GM18511 (cell line): ENCODE measurements around the gene TMF1.
A peak's percentile ranks its signal among the peaks of the same experiment; 100 is the strongest.

Source experiments
- ATAC-seq: cut with Tn5 transposase; IDR thresholded peaks from one replicate; pipeline ENCODE4 v1.9.1; 2021; ENCODE audit warnings: mild to moderate bottlenecking, moderate library complexity; ENCODE audit not compliant: unreplicated experiment

TMF1 gene

DNA sequence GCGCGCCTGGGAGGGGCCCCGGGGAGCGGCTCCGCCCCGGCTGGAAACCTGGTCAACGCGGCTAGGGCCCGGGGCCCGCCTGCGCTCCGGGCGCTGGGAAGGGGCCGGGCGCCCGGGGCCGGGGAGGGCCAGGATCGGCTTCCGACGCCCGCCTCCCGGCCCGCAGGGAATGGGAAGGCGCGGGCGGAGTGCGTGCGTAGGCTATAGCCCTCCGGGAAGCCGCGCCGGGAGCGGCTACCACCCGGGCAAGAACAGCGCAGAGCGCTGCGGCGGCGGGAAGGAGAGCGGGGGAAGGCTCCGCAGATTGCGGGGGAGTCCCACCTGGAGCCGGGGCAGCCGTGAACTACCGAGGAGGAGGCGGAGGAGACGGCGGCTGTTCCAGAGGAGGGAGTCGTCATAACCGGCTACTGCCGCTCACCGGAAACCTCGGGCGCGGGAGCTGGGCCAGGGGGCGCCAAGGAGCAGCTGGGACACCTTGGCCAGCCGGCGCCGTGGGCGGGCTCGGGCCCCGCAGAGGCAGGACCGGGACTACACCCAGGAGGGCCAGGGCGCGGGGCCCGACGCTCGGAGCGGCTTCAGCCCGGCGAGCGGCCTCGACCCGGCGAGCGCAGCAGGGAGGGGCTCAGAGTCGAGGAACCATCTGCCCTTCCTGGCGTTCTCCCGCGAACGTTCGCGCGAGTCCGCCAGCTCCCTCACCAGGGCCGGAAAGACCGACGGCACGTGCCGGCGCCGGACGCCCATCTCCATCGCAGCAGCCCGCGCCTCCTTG, 38.7 kb downstream of the TMF1 start, which contains the start of gene EOGT:
Gene EOGT (minus strand): TSS at position 432 of the 769 bp plus-strand sequence. CDS start 3,838 bp downstream, outside the sequence.
- peak; percentile 82 for ATAC-seq

DNA sequence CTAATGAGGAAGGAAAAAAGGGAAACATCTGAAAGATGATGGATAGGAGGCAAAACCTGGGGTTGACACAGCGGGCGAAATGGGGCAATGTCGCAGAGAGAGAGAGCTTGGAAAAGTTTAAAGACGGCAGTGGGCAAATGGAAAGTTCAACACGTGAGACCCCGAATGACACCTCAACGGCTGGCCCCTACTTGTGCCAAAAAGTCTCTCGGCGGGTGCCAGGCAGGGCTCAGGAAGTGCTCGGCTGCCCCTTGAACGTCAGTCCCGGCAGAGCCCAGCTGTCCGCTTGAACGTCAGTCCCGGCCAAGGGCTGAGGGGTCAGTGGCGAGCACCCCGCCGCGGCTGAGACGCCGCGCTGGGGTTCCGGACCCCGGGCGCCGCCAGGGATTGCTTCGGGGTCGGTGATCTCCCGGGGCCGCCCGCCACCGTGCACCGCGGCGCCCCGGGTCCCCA, 39.3 kb downstream of the TMF1 start:
- ATAC-seq, result peak; percentile 49

GRCh38 chr3:69012100-69012799, 39.9 kb downstream of the TMF1 start:
- ATAC-seq, result no peak

DNA sequence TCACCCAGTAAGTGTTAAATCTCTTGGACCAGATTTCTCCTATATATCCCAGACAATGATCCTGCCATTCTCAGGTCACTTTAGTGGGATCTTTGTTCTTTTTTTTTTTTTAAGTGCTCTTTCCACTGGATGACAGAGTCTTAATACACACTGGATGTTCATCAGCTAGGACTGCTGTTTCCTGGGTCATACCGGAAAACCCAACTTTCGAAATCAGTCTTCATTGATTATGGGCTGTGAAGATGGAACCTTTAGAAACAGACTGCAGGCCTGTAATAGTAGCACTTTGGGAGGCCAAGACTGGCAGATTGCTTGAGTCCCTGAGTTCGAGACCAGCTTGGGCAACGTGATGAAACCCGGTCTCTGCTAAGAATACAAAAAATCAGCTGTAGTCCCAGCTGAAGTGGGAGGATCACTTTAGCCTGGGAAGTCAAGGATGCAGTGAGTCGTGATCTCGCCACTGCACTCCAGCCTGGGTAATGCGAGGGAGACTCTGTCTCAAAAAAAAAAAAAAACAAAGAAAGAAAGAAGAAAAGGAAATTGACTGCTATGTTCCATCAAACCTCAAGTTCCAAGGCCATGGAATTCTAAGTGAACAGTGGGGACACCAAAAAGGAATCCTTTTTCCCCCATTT, 40.9 kb downstream of the TMF1 start:
- ATAC-seq, result no peak

DNA sequence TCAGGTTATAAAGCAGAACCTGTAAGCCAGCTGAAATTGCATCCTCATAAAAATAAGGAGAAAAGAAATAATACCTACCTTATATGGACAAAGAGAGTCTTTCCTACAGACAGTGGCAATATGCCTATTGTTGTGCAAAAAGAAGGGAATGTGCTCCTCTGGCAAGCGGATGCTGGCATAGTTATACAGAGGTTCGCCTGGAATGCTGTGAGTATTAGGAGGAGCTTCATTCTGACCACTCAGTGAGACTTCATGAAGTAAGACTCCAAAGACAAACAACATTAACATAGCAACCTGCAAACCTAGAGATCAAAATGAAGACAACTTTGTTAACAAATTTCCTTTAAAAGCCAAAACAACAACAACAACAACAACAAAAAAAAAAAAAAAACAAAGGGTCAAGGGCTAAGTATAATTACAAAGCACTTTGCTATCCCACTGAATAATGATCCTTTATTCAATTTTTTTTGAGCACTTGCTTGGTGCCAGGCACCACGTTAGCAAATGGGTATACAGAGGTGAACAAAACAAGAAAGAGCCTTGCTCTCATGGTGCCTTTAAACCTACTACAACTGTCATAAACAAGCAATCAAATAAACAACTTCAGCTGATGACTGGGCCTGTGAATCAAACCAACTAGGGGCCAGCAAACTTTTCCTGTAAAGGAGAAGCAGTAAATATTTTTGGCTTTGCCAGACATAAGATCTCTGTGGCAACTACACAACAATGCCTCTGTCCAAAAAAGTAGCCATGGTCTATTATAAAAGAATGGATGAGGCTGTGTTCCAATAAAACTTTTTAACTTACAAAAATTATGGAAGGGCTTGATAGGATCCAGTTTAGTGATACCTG, 42.3 kb downstream of the TMF1 start:
- no peak for ATAC-seq

DNA sequence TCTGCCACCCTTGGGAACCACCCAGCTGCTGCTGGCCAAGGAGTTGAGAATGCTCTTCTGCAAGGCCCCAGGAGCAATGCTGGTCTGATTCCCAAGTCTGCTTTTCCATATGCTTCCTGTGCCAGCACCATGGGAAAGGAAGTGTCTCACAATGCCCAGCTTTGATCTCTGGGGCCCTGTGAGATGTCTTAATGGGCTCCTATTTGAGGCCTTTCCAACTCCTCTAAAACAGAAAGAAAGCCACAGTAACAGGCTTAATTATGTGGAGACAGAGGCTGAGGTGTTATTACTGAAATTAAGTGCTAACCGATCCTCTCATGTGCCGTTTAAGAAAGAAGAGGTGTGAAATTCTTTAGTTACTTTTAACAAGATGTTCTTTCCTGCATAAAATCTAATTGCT, 43.2 kb downstream of the TMF1 start:
- ATAC-seq, result peak; percentile 19

DNA sequence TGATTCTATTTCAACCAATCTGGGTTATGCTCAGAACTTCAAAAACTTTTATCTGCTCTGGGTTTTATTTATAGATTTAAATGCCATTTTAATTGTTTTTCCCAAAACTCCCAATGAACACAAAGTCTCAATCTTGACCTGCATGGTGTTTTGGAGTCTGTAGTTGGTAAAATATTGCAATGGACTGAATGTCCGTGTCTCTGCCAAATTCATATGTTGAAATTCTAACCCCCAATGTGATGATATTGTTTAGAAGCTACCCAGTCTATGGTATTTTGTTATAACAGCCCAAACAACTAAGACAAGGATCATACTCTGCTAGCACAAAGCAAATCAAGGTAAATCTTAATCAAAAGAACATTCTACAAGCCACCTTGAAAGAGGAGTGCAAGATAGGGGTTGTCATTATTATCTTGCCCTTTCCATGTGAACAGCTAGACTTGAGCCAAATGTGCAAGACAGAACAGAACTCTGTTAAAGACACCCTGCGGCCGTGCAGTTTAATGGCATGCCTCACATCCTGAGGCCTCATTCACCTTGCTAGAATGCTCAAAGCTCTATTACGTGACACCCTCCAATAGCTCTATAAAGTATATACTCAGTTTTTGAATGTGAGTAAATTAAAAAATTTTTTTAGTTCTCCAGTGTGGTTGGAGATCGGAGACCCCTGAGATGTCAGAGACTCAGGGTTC, 46.2 kb downstream of the TMF1 start:
- no peak for ATAC-seq

DNA sequence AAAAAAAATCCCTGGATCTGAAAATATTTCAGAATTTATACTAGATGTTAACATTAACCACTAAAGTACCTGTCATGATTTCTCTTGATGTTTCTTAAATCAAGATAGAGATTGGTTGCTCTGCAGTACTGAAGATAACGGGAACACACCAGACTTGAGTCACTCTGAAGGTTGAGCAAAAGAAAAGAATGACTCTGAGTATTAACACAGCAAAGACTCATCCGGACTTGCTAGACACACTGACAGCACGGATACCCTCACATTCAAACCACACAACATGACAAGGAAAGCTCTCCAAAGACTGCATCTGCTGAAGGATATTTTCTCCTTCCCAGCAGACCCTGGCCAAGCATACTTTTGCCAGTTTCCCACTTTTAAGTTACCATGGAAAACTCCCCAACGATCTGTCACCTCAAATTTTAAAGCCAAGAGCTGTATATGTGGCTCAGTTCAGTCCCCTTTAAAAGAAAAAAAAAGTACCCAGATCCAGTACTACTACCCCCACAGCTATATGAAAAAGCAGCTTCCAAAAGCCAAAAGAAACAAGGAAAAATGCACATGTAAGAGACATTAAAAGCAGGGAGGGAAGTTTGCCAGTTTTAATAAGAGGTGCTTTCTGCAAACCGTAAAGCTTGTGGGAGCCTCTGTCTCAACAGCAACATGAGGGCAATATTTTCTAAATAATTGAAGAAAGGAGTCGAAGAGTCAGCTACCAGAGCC, 46.9 kb downstream of the TMF1 start:
- ATAC-seq, result no peak

DNA sequence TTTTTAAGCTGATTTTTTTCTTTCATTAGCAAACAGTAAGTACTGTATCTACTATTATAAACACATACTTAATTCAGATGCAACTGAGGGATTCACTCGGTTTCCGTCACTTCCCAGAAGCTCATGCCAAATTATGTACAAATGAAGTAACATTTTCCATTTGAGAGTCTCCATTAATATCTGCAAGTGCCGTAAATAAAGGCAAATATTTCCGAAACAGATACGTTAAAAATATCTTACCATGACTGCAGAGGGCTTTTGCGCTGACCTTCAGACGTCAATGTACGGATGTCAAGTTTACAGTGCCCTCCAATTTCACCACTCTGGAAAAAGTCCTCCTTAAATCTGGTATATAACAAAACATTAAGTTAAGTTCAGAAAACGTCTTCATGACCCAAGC, 48.0 kb downstream of the TMF1 start:
- ATAC-seq, result no peak

- ATAC-seq, result no peak
Observed at GRCh38 chr3:68999605-69000004, 52.5 kb downstream of the TMF1 start.

DNA sequence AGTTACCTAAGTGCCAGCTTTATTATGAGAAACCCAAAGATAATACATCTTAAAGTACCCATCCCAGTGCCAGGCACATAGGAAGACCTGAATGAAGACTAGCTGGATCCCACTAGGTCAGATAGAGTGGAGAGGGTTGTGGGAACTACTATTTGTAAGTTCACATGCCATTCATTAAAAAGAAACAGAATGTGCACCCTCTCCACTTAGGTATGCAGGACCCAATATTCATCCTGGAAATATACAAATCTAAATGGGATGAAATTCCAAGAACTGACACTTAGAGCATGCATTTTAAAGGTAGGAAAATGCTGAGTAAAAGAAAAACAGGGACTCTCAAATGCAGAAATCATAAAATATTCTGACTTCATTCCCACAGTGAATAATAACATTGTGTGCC, 53.0 kb downstream of the TMF1 start:
- no peak for ATAC-seq

GRCh38 chr3:68997887-68998286, 54.2 kb downstream of the TMF1 start:
- ATAC-seq, result peak; percentile 84

- ATAC-seq, result no peak
Observed at GRCh38 chr3:68996356-68996995, 55.7 kb downstream of the TMF1 start.

- no peak for ATAC-seq
Observed at GRCh38 chr3:68988740-68989139, 63.4 kb downstream of the TMF1 start.

DNA sequence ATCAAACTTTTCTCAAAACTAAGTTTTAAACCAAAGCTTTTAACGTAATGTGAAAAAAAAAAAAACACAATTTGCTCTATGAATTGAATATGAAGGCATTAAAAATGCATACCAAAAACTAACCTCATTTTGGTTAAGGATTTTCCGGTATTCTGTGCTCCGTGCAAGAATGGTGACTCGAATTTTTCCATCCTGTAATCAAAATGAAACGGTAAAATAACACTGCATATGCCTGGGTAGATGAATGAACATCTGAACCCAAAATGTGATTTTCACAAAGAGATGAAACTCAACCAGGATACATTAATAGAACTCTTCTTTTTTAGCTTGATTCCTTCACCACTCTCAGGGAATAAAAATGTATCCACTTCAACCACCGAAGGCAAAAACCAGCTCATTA, 64.8 kb downstream of the TMF1 start:
- ATAC-seq, result no peak

DNA sequence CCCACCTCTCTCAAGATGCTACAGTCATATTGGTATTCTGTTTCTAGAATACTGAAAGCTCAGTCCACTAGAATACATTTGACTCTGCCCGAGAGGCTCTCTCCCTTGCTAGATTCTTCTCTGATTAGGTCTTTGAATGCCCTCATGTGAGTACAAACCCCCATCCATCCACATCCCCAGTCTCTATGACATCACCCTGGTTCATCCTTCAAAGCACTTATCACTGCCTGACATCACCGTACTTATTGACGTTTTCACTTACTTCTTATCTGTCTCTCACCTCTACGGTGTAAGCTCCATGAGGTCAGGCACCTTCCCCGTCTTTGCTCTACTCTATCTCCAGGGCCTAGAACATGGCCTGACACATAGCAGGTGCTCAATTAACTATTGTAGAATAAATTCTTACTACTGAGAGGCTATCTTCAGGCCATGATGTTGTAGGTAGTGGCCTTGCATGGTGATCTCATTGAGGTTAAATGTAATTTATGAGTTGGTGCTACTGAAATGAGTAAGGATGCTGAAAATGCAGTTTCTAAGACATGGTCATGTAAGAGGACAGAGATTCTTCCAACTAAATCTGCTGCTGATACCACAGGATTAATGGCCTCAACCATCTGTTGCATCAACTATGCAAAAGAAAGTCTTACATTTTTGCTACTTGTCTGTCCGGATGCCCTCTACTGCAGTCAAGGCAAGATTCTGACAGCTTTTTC, 65.5 kb downstream of the TMF1 start:
- ATAC-seq, result no peak

DNA sequence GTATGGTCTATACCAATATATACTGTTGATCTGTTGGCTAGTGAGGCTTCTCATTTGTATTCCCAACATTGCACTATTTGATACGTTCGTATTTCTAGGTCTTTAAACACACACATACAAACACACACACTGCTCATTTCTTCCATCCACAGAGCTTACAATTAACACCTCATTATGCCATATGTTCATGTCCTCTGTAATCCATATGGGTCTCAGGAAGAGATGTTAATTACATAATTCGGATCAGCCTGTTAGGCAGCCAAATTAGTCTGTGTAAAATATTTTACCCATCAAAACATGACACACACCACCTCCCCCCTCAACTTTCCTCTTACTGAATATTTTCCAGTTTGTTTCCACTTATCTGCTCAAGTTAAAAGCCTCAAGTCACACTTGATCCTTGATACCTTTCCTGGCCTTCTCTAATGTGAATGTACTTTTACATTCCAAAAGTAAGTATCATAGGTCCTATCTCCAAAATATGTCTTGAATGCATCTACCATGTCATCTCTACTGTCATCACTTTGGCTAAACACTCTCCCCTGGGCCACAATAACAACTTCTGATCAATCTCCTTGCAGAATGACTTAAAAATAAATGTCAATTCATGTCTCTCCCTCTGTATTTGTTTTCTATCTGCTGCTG, 66.9 kb downstream of the TMF1 start:
- no peak for ATAC-seq

DNA sequence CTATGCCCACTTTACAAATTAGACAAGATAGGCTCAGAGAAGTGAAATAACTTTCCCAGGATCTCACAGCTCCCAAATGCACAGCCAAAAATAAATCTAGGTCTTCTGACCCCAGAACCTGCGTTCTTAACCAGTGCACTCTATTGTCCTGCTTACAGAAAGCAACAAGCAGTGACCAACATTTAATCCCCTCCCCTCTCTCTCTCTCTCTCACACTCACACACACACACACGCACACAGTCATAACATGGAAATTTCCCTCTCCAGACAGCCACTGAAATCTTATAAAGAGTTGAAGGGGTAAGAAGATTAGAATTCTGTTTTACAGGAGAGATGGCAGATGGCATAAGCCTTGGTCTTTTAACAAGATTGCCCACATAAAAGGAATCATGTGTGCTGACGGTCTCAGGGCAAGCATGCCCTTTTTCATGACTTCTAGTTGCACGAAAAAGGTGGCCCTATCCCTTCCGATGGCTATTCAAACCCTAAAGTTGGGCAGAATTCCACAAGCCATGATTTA, 68.1 kb downstream of the TMF1 start:
- no peak for ATAC-seq
